Measurements from ENCODE around the gene TACC2.

Gene TACC2
- 0 reads per million in 3 donors for total RNA-seq

DNA sequence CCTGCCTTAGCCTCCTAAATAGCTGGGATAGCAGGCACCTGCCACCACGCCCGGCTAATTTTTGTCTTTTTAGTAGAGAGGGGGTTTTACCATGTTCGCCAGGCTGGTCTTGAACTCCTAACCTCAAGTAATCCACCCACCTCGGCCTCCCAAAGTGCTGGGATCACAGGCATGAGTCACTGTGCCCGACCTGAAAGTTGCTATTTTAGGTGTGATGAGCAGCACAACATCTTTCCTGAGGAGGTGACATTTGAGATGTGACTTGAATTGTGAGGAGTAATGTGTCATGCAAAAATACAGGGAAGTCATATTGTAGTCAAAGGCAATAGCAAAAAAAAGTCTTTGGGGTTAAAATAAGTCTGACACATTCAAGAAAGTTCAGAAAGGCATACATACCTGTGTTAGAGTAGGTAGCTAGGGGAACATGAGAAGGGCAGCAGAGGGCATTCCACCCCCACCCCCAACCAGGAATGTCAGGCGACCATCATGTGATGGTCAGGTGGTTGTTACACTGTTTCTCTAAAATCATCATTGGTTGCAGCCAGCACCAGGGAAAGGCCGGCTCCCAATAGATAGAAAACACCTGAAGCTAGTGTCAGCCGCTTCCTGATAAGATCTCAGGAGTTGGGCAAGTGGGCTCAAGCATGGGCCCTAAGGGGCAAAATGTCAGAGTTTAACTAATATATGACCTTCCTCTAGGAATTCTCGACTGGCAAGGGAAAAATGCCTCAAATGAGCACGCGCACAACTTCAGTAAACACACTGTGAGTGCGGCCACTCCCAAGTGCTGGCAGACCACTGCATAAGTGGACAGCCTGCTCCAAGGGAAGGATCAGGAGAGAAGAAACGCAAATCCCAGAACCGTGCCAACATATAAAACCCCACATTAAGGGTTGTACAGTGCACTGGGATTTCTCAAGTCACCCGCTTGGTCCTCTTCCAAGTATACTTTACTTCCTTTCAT is at the start of gene TACC2:
Gene TACC2, plus strand, starts transcription at position 803 of the 964 bp plus-strand sequence. CDS start 32,819 bp downstream, outside the sequence.
- Histone ChIP-seq H3K27ac (ENCODE audit: insufficient read depth, low read length, poor library complexity, severe bottlenecking) (no peak within 1 kb of the TSS), H3K27me3 (replicated peaks; ENCODE audit: control insufficient read depth, insufficient read depth, low read length, poor library complexity, severe bottlenecking) (no peaks in the 10 kb centered on the region), H3K36me3 (ENCODE audit: control insufficient read depth, insufficient read depth, low read length) (no peaks in the 10 kb centered on the region), H3K4me1 (ENCODE audit: control insufficient read depth, insufficient read depth, low read length, poor library complexity, severe bottlenecking) (no peaks in the 10 kb centered on the region), H3K9me3 (ENCODE audit: control insufficient read depth, low read length) (no peaks in the 10 kb centered on the region), H3K4me3 (ENCODE audit: insufficient read depth, low read depth, low read length, poor library complexity, severe bottlenecking) (no peak within 1 kb of the TSS)
- DNase-seq = no peak

DNA sequence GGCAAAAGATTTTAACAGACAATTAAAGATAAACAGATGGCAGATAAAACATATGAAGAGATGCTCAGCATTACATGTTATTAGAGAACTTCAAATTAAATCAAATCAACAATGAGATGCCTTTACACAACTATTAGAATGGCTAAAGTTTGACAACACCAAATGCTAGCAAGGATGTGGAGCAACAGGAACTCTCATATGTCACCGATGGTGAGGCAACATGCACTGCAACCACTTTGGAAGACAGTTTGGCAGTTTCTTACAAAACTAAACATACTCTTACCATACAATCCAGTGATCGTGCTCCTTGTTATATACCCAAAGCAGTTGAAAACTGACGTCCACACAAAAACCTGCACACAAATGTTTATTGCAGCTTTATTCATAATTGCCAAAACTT is 47.4 kb upstream of the TACC2 start:
- Histone ChIP-seq H3K36me3 (ENCODE audit: control insufficient read depth, insufficient read depth, low read length) (no peaks in the 10 kb centered on the region), H3K27me3 (replicated peaks; ENCODE audit: control insufficient read depth, insufficient read depth, low read length, poor library complexity, severe bottlenecking) (no peaks in the 10 kb centered on the region), H3K9me3 (ENCODE audit: control insufficient read depth, low read length) (no peaks in the 10 kb centered on the region), H3K27ac (ENCODE audit: insufficient read depth, low read length, poor library complexity, severe bottlenecking) (no peak overlapping the region), H3K4me1 (ENCODE audit: control insufficient read depth, insufficient read depth, low read length, poor library complexity, severe bottlenecking) (no peaks in the 10 kb centered on the region), H3K4me3 (ENCODE audit: insufficient read depth, low read depth, low read length, poor library complexity, severe bottlenecking) (no peak overlapping the region)
- no peak for DNase-seq

DNA sequence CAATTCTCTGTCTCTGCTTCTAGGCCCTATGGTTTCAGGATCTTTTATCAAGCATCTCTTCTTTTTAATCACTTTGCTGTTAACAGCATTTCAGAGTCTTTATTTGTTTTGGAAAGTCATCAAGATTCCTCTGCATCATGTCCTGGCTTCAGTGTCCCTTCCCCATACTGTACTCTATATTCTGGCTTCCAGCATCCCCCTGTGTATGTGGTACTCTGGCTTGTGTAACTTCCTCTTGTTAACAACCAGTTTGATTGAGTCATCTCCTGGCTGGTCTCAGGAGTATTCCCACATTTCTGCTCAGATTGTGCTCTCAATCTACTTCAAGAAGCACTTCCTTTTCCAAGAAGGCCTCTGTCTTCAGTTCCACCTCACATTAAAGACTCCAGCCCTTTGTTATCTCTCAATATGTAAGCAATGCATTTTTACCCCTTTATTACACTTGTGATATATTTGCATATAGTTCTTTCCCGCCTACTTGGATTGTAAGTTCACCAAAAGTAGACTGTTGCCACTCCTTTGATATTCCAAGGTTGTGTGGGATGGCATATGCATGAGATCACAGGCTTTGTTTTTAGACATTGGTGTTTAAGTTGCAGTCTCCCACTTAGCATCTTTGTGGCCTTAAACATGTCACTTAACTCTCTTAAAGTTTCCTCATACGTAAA is 46.1 kb upstream of the TACC2 start:
- DNase-seq = no peak
- H3K27me3 ChIP-seq (replicated peaks; ENCODE audit: control insufficient read depth, insufficient read depth, low read length, poor library complexity, severe bottlenecking) = no peaks in the 10 kb centered on the region
- H3K9me3 ChIP-seq (ENCODE audit: control insufficient read depth, low read length) = no peaks in the 10 kb centered on the region
- H3K4me3 ChIP-seq (ENCODE audit: insufficient read depth, low read depth, low read length, poor library complexity, severe bottlenecking) = no peak overlapping the region
- no peaks in the 10 kb centered on the region for H3K4me1 ChIP-seq (ENCODE audit: control insufficient read depth, insufficient read depth, low read length, poor library complexity, severe bottlenecking)
- H3K36me3 ChIP-seq (ENCODE audit: control insufficient read depth, insufficient read depth, low read length) = no peaks in the 10 kb centered on the region
- no peak overlapping the region for H3K27ac ChIP-seq (ENCODE audit: insufficient read depth, low read length, poor library complexity, severe bottlenecking)

- Histone ChIP-seq H3K9me3 (ENCODE audit: control insufficient read depth, low read length) (no peaks in the 10 kb centered on the region), H3K4me3 (ENCODE audit: insufficient read depth, low read depth, low read length, poor library complexity, severe bottlenecking) (no peak overlapping the region), H3K27me3 (replicated peaks; ENCODE audit: control insufficient read depth, insufficient read depth, low read length, poor library complexity, severe bottlenecking) (no peaks in the 10 kb centered on the region), H3K27ac (ENCODE audit: insufficient read depth, low read length, poor library complexity, severe bottlenecking) (no peak overlapping the region), H3K4me1 (ENCODE audit: control insufficient read depth, insufficient read depth, low read length, poor library complexity, severe bottlenecking) (no peaks in the 10 kb centered on the region), H3K36me3 (ENCODE audit: control insufficient read depth, insufficient read depth, low read length) (no peaks in the 10 kb centered on the region)
- DNase-seq = no peak
Observed at GRCh38 chr10:121947343-121948330, 41.3 kb upstream of the TACC2 start.

DNA sequence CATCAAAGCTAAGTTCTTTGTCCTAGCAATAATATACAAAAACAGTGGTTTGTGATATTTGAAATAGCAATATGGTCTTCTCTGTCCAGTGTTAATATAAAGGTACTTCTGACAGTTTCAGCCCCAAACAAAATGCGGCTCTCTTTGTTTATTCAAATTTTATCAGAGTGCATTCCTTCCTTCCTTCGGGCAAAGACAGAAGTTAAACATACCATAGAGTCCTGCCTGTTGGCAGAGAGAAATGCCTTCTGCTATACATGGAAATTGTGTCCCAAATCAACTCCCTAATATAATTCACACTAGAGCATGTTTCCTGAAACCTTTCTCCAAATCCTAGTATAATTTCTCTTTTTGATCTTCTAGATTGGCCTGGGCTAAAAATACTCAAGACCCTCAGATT is 39.9 kb upstream of the TACC2 start:
- Histone ChIP-seq H3K4me3 (ENCODE audit: insufficient read depth, low read depth, low read length, poor library complexity, severe bottlenecking) (no peak overlapping the region), H3K27me3 (replicated peaks; ENCODE audit: control insufficient read depth, insufficient read depth, low read length, poor library complexity, severe bottlenecking) (no peaks in the 10 kb centered on the region), H3K4me1 (ENCODE audit: control insufficient read depth, insufficient read depth, low read length, poor library complexity, severe bottlenecking) (no peaks in the 10 kb centered on the region), H3K36me3 (ENCODE audit: control insufficient read depth, insufficient read depth, low read length) (peaks cover 4% of the 10 kb centered on the region), H3K27ac (ENCODE audit: insufficient read depth, low read length, poor library complexity, severe bottlenecking) (no peak overlapping the region), H3K9me3 (ENCODE audit: control insufficient read depth, low read length) (no peaks in the 10 kb centered on the region)
- DNase-seq = no peak

- Histone ChIP-seq H3K9me3 (ENCODE audit: control insufficient read depth, low read length) (no peaks in the 10 kb centered on the region), H3K36me3 (ENCODE audit: control insufficient read depth, insufficient read depth, low read length) (peaks cover 4% of the 10 kb centered on the region), H3K27me3 (replicated peaks; ENCODE audit: control insufficient read depth, insufficient read depth, low read length, poor library complexity, severe bottlenecking) (no peaks in the 10 kb centered on the region), H3K4me3 (ENCODE audit: insufficient read depth, low read depth, low read length, poor library complexity, severe bottlenecking) (no peak overlapping the region), H3K27ac (ENCODE audit: insufficient read depth, low read length, poor library complexity, severe bottlenecking) (no peak overlapping the region), H3K4me1 (ENCODE audit: control insufficient read depth, insufficient read depth, low read length, poor library complexity, severe bottlenecking) (no peaks in the 10 kb centered on the region)
- no peak for DNase-seq
Observed at GRCh38 chr10:121949451-121949850, 39.5 kb upstream of the TACC2 start.

DNA sequence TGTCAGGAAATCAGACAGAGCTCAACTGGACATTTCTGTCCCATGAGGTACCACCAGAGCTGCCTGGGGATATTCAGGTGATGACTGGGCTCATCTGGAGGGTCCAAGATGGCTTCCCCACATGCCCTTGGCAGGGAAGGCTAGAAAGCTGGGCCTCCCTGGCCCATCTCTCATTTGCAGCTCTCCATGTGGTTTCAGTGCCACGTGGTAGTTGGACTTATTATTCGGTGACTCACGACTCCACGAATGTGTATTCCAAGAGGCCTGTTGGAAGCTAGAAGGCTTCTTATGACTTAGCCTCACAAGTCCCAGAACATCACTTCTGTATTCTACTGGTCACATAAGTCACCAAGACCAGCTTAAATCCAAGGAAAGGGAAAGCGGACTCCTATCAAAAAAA is 36.7 kb upstream of the TACC2 start:
- Histone ChIP-seq H3K36me3 (ENCODE audit: control insufficient read depth, insufficient read depth, low read length) (peaks cover 4% of the 10 kb centered on the region), H3K4me1 (ENCODE audit: control insufficient read depth, insufficient read depth, low read length, poor library complexity, severe bottlenecking) (no peaks in the 10 kb centered on the region), H3K27ac (ENCODE audit: insufficient read depth, low read length, poor library complexity, severe bottlenecking) (no peak overlapping the region), H3K9me3 (ENCODE audit: control insufficient read depth, low read length) (no peaks in the 10 kb centered on the region), H3K27me3 (replicated peaks; ENCODE audit: control insufficient read depth, insufficient read depth, low read length, poor library complexity, severe bottlenecking) (no peaks in the 10 kb centered on the region), H3K4me3 (ENCODE audit: insufficient read depth, low read depth, low read length, poor library complexity, severe bottlenecking) (no peak overlapping the region)
- no peak for DNase-seq

DNA sequence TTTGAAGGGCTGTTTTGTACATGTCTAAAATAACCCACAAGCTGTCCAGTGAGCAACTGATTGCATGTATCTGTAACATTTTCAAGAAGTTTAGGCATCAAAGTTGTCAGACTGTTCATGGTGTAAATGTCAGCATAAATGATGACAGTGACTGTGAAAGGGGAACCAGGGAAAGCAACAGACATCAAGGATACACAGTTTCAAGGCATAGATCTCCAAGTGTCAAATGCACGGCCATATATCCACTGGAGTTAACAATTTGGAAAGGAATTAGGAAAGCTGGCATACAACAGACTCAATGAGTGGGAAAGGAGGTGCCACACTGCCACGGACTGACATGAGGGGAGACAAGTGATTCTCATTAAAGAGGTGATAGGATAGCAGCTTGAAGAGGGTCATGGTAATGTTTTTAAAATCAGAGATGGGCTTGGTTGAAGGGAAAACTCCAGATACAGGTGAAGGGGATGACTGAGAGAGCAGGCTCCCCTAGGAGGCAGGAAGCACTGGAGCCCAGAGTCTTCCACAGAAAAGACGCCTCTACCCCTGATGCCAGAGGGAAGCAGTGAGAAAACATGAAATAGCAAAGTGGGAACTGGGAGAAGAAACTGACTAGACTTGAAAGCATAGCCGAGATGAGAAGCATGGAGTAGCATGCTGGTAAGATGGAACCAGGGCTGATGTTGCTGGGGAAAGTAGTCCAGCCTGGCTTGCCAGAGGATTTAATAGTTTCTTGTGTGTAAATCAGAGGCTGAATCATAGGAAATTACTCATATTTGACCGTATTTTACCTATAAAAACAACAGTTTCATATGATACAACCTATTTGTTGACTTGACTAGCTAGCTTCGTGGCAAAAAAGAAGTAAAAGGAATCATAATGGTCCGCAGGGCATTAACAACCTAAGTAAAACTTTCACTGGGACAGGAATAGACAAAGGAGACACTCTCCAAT is 32.6 kb upstream of the TACC2 start:
- H3K27me3 ChIP-seq (replicated peaks; ENCODE audit: control insufficient read depth, insufficient read depth, low read length, poor library complexity, severe bottlenecking) = no peaks in the 10 kb centered on the region
- H3K4me1 ChIP-seq (ENCODE audit: control insufficient read depth, insufficient read depth, low read length, poor library complexity, severe bottlenecking) = no peaks in the 10 kb centered on the region
- H3K4me3 ChIP-seq (ENCODE audit: insufficient read depth, low read depth, low read length, poor library complexity, severe bottlenecking) = no peak overlapping the region
- no peak for DNase-seq
- H3K9me3 ChIP-seq (ENCODE audit: control insufficient read depth, low read length) = no peaks in the 10 kb centered on the region
- H3K36me3 ChIP-seq (ENCODE audit: control insufficient read depth, insufficient read depth, low read length) = peaks cover 22% of the 10 kb centered on the region
- H3K27ac ChIP-seq (ENCODE audit: insufficient read depth, low read length, poor library complexity, severe bottlenecking) = no peak overlapping the region

GRCh38 chr10:121959671-121960070 is 29.3 kb upstream of the TACC2 start:
- no peak for DNase-seq
- no peak overlapping the region for H3K4me3 ChIP-seq (ENCODE audit: insufficient read depth, low read depth, low read length, poor library complexity, severe bottlenecking)
- H3K27ac ChIP-seq (ENCODE audit: insufficient read depth, low read length, poor library complexity, severe bottlenecking) = no peak overlapping the region
- no peaks in the 10 kb centered on the region for H3K4me1 ChIP-seq (ENCODE audit: control insufficient read depth, insufficient read depth, low read length, poor library complexity, severe bottlenecking)
- no peaks in the 10 kb centered on the region for H3K9me3 ChIP-seq (ENCODE audit: control insufficient read depth, low read length)
- H3K36me3 ChIP-seq (ENCODE audit: control insufficient read depth, insufficient read depth, low read length) = peaks cover 22% of the 10 kb centered on the region
- no peaks in the 10 kb centered on the region for H3K27me3 ChIP-seq (replicated peaks; ENCODE audit: control insufficient read depth, insufficient read depth, low read length, poor library complexity, severe bottlenecking)
